ENCODE results near the gene TIMM23.
"Not testable (repeated sequence)": the region's sequence is repeated elsewhere in the genome, so short reads cannot be mapped to it uniquely, and the experiment has no call there.

- not testable (repeated sequence) for TF ChIP-seq POLR2A, TAF1, POLR2AphosphoS5, POU2F2, SPI1 (IDR thresholded peaks at IDR 0.05; ENCODE audit: low read depth, low read length)
Measured at GRCh38 chr10:45957928-45958327, 14.4 kb upstream of the TIMM23 start.

Measured in GM12891 (cell line).